GM18505 (cell line): Measurements from ENCODE around the gene UBE2J2.

Experiments
- ATAC-seq: cut with Tn5 transposase; IDR thresholded peaks from one replicate; pipeline ENCODE4 v1.9.1; 2021; ENCODE audit not compliant: unreplicated experiment
- POLR2A ChIP-seq: IDR thresholded peaks from 4 replicates; pipeline ENCODE4 v1.6.1; 2011; ENCODE audit warnings: borderline replicate concordance; ENCODE audit not compliant: insufficient read depth, insufficient read length; ENCODE audit errors: extremely low read depth

Gene UBE2J2

DNA sequence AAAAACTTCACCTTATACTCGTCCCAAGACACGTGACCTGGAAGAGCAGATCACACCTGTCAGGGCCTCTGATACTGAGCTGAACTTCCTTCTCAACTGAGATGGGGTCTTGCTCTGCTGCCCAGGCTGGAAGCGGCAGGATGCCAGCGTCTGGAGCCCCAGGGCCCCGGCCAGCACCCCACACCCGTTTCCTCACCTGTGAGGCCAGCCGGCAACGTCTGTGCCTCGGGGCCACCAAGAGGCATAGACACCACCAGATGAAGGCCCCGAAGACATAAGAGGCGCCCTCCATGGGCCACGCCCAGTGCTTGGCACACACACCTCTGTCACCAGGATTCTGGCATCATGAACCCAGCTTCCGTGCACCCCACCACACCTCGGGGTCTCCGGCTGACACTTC, 50.3 kb downstream of the UBE2J2 start:
- ATAC-seq: no peak

GRCh38 chr1:1222575-1223225, 51.0 kb downstream of the UBE2J2 start:
- TF ChIP-seq POLR2A: no peak
- ATAC-seq: no peak

More for the DNA sequence above, 50.3 kb downstream of the UBE2J2 start:
- no peak for TF ChIP-seq POLR2A

DNA sequence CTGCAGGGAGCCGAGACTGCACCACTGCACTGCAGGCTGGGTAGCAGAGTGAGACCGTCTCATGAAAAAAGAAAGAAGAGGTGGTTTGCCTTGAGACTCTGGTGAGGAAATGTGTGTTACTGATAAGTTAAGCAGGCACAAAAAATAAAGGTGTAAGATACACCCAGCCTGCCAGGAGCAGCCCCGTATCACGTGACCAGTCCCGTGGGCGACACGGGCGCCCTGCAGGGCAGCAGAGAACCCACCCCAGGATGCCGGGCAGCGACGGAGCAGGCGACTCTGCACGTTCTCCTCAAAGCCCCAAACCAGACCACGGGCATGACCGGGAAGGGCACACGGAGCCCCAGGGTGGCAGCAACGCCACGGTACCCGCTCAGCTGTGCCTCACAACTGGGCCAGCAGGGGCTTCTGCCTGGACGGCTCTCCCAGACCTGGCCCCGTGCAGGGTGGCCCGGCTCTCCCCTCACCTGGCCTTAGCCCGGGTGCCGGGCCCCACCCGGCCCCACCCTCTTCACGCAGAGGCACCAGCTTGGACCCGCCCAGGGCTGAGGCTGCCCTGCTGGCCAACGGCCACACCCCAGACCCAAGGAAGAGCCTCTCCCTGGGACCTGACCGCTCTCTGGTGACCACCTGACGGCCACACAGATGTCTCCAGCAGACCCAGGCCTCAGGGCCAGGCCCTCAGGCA, 51.6 kb downstream of the UBE2J2 start:
- no peak for ATAC-seq
- TF ChIP-seq POLR2A: no peak

DNA sequence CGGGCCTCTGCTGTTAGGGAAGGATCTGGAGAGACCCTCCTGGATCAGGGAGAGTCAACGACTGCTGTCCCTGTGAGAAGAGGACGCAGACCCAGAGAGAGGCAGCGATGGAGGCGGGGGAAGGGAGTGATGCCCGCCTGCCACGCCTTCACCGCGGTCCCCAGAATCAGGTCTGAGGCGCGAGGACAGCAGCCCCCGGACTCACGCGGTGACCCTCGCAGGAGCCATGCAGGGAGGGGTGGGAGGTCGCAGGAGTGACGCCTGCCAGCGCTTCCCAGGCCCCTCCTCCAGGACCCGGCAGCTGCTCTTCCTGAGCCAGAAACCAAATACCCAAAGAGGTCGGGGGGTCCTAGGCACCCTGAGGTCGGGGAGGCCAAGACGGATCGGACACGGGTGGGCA, 53.5 kb downstream of the UBE2J2 start:
- no peak for ATAC-seq
- no peak for TF ChIP-seq POLR2A

GRCh38 chr1:1219341-1219740, 54.3 kb downstream of the UBE2J2 start:
- no peak for ATAC-seq
- no peak for TF ChIP-seq POLR2A

GRCh38 chr1:1218524-1219200, 55.0 kb downstream of the UBE2J2 start:
- no peak for TF ChIP-seq POLR2A
- ATAC-seq: no peak

GRCh38 chr1:1217621-1218523, 55.8 kb downstream of the UBE2J2 start:
- no peak for ATAC-seq
- TF ChIP-seq POLR2A: no peak

DNA sequence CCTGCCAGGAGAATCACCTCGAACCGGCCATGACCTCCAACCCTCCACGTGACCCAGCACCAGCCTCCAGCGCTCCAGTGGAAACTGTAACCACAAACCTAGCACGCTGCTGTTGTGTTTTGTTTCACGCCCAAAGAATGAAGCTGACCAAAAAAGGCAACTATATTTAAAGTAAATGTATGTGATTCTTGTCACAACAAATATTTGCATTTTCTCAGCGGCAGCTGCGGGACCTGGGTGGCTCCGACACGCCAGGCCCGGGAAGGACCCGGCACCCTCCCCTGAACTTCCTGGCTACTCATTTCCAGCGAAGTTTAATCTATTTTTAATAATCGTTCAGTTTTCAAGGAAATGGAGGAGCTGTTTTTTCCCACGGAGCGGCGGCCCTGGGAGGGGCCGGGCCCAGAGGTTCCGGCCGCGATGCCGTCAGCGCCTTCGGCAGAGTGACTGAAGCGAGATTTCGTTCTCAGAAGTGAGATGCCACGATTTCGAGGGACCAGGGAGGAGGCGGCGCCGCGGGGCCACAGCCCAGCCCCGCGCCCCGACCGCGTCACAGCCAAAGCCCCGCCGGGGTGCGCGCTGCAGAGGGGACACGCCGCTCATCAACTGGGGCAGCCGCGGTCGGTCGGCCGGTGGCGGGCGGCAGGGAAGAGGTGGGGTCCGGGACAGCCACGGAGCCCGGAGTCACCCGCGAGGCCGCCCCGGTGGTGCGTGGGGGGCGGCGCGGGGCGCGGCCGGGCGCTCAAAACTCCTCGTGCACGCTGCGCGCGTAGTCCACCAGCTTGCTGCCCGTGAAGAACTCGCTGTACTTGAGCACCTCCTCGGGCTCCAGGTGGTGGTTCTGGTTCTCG, 56.7 kb downstream of the UBE2J2 start:
- no peak for TF ChIP-seq POLR2A
- no peak for ATAC-seq

GRCh38 chr1:1215881-1216605, 57.6 kb downstream of the UBE2J2 start:
- no peak for TF ChIP-seq POLR2A
- no peak for ATAC-seq

GRCh38 chr1:1215080-1215676, 58.5 kb downstream of the UBE2J2 start:
- TF ChIP-seq POLR2A: no peak
- no peak for ATAC-seq

GRCh38 chr1:1213345-1214265, 60.0 kb downstream of the UBE2J2 start, which contains the start of gene TNFRSF4:
Gene TNFRSF4, minus strand, starts transcription at chr1:1214153. Its CDS starts 26 bp downstream, at chr1:1214127.
- TF ChIP-seq POLR2A: no peak

DNA sequence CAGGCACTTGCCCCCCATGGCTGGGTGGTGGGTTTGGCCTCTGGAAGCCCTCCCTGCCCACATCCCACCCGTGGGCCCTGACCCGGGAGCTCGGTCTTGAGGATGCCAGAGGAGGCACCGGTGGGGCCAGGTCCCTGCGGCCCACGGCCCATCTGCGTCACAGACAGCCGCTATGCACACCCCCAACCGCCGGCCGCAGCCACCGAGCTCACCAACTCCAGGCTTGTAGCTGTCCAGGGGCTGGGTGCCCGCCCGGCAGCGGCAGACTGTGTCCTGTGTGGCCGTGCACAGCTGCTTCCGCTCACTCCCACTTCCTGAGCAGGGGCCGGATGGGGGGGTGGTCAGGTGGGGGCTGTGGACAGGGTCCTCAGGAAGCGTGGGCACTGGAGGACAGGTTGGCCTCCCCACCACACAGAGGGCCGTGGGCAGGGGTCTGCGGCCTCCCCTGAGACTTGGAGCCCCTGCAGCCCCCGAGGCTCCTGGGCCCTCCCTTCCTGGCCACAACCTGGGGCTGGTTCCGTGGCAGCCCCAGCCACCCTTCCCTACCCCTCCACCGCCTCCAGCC, 60.8 kb downstream of the UBE2J2 start:
- ATAC-seq: no peak
- TF ChIP-seq POLR2A: no peak

More at GRCh38 chr1:1213345-1214265, 60.0 kb downstream of the UBE2J2 start, which contains the start of gene TNFRSF4:
- no peak for ATAC-seq
